ENCODE data around the gene B3GNT7.
"Not testable (repeated sequence)": the region's sequence is repeated elsewhere in the genome, so short reads cannot be mapped to it uniquely, and the experiment has no call there.

The B3GNT7 gene, protein sequence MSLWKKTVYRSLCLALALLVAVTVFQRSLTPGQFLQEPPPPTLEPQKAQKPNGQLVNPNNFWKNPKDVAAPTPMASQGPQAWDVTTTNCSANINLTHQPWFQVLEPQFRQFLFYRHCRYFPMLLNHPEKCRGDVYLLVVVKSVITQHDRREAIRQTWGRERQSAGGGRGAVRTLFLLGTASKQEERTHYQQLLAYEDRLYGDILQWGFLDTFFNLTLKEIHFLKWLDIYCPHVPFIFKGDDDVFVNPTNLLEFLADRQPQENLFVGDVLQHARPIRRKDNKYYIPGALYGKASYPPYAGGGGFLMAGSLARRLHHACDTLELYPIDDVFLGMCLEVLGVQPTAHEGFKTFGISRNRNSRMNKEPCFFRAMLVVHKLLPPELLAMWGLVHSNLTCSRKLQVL

DNA sequence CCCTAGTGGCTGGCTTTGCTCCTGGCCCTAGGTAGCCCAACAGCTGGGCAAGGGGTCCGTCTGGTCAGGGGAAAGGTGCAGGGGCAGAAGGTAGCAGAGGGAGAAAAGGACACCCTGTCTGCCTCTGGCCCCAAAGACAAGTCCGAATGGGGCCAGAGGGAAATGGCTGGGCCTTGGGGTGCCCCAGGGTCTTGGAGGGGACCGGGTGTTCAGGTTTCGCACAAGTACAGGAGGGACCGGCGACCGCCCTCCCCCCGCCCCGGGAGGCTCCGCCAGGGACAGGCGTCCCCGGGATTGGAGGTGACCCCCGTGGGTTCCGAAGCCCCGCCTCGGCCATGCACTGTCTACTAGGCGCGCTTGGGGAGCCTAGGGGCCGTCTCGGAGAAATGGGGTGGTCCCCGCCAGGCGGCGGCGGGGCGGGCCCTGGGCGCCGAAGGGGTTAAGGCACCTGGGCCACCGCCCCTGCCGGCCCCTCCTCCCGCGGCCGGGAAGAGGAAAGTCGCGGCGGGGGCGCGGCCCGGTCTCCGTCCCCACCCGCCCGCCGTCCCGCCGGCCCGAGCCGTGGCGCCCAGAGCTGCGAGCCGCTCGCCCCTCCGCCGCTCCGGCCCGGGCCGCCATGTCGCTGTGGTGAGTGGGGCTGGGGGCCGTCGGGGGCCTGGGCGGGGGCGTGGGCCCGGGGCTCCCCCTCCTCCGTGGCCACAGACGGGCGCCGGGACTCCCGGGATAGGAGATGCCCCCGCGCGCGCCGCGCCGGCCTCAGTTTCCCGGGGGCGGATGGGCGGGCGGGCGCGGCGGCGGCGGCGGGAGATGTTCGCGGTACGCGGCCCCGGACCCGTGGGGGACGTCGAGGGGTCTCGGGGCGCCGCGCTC, at the start of gene B3GNT7:
Gene B3GNT7 (plus strand): TSS at position 523 of the 870 bp plus-strand sequence. CDS start 94 bp downstream, at position 617.
- Histone ChIP-seq H3K36me3 (ENCODE audit: insufficient read depth, low read length) (no peaks in the 10 kb centered on the region), H3K4me3 (ENCODE audit: low read length) (no peak within 1 kb of the TSS), H3K27me3 (ENCODE audit: insufficient read depth, low read length) (peaks cover 36% of the 10 kb centered on the region), H3K4me1 (ENCODE audit: insufficient read depth, low read length) (peaks cover 9% of the 10 kb centered on the region), H2AFZ (ENCODE audit: low read depth, low read length) (no peak within 1 kb of the TSS), H3K9me3 (ENCODE audit: low read length) (peaks cover 6% of the 10 kb centered on the region)

DNA sequence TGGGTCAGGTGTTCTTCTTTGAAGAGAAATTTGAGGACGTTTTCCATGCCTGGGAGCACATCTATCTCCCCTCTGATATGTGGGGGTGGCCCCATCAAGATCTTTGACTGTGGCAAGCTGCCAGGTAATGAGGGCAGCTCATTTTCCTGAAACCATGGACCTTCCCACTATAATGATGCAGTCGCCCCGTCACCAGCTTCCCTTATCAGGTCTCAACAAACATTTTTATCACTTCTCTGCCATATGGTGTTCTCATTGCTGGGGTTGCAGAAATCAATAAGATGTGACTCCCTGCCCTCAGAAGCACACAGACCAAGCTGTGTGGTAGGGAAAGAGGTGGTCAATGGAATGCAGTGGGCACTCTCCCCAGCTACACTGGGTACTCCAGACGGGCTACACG, 48.4 kb upstream of the B3GNT7 start:
- Histone ChIP-seq H3K4me3 (ENCODE audit: low read length) (no peak overlapping the region), H3K9me3 (ENCODE audit: low read length) (peaks cover 4% of the 10 kb centered on the region), H3K4me1 (ENCODE audit: insufficient read depth, low read length) (peaks cover 6% of the 10 kb centered on the region), H3K27me3 (ENCODE audit: insufficient read depth, low read length) (no peaks in the 10 kb centered on the region), H3K36me3 (ENCODE audit: insufficient read depth, low read length) (peaks cover 13% of the 10 kb centered on the region), H2AFZ (ENCODE audit: low read depth, low read length) (no peak overlapping the region)

DNA sequence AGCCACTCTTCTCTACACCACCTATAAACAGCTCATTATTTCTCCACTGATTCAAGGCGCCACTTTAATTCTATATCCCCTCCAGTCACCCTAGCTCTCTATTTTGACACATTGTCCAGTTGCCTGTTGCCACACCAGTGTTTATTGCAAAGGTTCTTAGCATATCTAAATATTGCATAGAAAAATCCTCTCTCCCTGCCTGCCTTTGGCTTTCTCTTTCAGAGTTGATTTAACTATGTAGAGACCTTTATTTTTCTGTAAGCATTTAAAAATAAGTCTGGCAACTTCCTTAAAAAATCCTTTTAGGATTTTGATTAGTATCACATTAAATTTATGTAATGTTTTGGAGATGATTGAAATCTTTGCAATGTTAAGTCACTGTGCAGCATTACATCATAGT, 47.9 kb upstream of the B3GNT7 start:
- Histone ChIP-seq H3K4me1 (ENCODE audit: insufficient read depth, low read length) (peaks cover 6% of the 10 kb centered on the region), H3K4me3 (ENCODE audit: low read length) (no peak overlapping the region), H3K9me3 (ENCODE audit: low read length) (peaks cover 4% of the 10 kb centered on the region), H3K36me3 (ENCODE audit: insufficient read depth, low read length) (peaks cover 13% of the 10 kb centered on the region), H3K27me3 (ENCODE audit: insufficient read depth, low read length) (no peaks in the 10 kb centered on the region), H2AFZ (ENCODE audit: low read depth, low read length) (no peak overlapping the region)

DNA sequence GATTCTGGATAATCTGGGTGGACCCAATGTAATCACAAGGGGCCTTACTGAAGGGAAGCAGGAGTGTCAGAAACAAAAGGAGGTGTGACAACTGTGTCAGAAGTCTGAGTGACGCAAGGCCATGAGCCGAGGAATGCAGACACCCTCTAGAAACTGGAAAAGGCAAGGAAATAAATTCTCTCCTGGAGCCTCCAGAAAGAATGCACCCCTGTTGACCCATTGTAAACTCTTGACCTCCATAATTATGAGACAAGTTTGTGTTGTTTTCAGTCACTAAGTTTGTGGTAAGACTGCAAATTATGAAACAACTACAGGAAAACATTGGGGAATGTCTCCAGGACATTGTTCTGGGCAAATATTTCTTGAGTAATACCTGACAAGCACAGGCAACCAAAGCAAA, 47.3 kb upstream of the B3GNT7 start:
- H2AFZ ChIP-seq (ENCODE audit: low read depth, low read length), result no peak overlapping the region
- H3K36me3 ChIP-seq (ENCODE audit: insufficient read depth, low read length), result peaks cover 13% of the 10 kb centered on the region
- peaks cover 4% of the 10 kb centered on the region for H3K9me3 ChIP-seq (ENCODE audit: low read length)
- no peaks in the 10 kb centered on the region for H3K27me3 ChIP-seq (ENCODE audit: insufficient read depth, low read length)
- H3K4me3 ChIP-seq (ENCODE audit: low read length), result no peak overlapping the region
- H3K4me1 ChIP-seq (ENCODE audit: insufficient read depth, low read length), result peaks cover 6% of the 10 kb centered on the region

DNA sequence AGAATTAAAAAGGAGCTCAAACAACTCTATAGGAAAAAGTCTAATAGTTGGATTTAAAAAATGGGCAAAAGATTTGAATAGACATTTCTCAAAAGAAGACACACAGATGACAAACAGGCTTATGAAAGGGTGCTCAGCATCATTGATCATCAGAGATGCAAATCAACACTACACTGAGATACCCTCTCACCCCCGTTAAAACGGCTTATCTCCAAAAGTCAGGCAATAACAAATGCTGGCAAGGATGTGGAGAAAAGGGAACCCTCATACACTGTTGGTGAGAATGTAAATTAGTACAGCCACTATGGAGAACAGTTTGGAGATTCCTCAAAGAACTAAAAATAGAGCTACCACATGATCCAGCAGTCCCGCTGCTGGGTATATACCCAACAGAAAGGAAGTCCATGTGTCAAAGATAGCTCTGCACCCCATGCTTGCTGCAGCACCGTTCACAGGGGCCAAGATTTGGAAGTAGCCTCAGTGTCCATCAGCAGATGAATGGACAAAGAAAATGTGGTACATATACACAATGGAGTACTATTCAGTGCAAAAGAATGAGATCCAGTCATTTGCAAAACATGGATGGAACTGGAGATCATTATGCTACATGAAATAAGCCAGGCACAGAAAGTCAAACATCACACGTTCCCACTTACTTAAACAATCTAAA, 46.7 kb upstream of the B3GNT7 start:
- no peak overlapping the region for H3K4me3 ChIP-seq (ENCODE audit: low read length)
- H3K36me3 ChIP-seq (ENCODE audit: insufficient read depth, low read length), result peaks cover 13% of the 10 kb centered on the region
- peaks cover 4% of the 10 kb centered on the region for H3K9me3 ChIP-seq (ENCODE audit: low read length)
- H3K27me3 ChIP-seq (ENCODE audit: insufficient read depth, low read length), result no peaks in the 10 kb centered on the region
- H2AFZ ChIP-seq (ENCODE audit: low read depth, low read length), result no peak overlapping the region
- H3K4me1 ChIP-seq (ENCODE audit: insufficient read depth, low read length), result peaks cover 6% of the 10 kb centered on the region

- not testable (repeated sequence) for H3K27me3 ChIP-seq (ENCODE audit: insufficient read depth, low read length); H3K4me1 ChIP-seq (ENCODE audit: insufficient read depth, low read length); H3K4me3 ChIP-seq (ENCODE audit: low read length); H3K9me3 ChIP-seq (ENCODE audit: low read length); H2AFZ ChIP-seq (ENCODE audit: low read depth, low read length)
- peaks cover 13% of the 10 kb centered on the region for H3K36me3 ChIP-seq (ENCODE audit: insufficient read depth, low read length)
These were observed 46.2 kb upstream of the B3GNT7 start for GRCh38 chr2:231349374-231349735.

- peaks cover 6% of the 10 kb centered on the region for H3K4me1 ChIP-seq (ENCODE audit: insufficient read depth, low read length)
- no peak overlapping the region for H3K4me3 ChIP-seq (ENCODE audit: low read length)
- H3K27me3 ChIP-seq (ENCODE audit: insufficient read depth, low read length), result no peaks in the 10 kb centered on the region
- no peaks in the 10 kb centered on the region for H3K36me3 ChIP-seq (ENCODE audit: insufficient read depth, low read length)
- H3K9me3 ChIP-seq (ENCODE audit: low read length), result peaks cover 3% of the 10 kb centered on the region
- no peak overlapping the region for H2AFZ ChIP-seq (ENCODE audit: low read depth, low read length)
These were observed 43.9 kb upstream of the B3GNT7 start for GRCh38 chr2:231351648-231352047.

DNA sequence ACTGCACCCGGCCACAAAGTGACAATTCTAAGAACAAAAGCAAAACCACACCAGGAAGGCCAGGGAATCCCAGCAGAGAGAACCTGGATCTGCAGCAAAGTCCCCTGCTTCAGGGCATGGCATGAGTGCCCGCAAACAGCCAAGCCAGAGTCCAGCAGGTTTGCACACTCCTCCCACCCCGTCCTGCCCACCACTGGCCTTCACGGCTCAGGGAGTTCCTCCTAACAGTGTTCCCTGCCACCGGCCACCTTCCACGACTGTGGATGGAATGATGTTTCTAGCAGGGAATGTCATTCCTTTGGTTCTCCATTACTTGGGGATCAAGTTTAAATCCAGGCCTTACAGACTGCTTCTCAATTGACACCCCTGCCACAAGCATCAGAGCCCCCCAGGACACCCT, 42.0 kb upstream of the B3GNT7 start:
- H3K9me3 ChIP-seq (ENCODE audit: low read length), result no peaks in the 10 kb centered on the region
- H3K36me3 ChIP-seq (ENCODE audit: insufficient read depth, low read length), result no peaks in the 10 kb centered on the region
- H3K4me3 ChIP-seq (ENCODE audit: low read length), result no peak overlapping the region
- no peaks in the 10 kb centered on the region for H3K4me1 ChIP-seq (ENCODE audit: insufficient read depth, low read length)
- no peak overlapping the region for H2AFZ ChIP-seq (ENCODE audit: low read depth, low read length)
- H3K27me3 ChIP-seq (ENCODE audit: insufficient read depth, low read length), result no peaks in the 10 kb centered on the region

DNA sequence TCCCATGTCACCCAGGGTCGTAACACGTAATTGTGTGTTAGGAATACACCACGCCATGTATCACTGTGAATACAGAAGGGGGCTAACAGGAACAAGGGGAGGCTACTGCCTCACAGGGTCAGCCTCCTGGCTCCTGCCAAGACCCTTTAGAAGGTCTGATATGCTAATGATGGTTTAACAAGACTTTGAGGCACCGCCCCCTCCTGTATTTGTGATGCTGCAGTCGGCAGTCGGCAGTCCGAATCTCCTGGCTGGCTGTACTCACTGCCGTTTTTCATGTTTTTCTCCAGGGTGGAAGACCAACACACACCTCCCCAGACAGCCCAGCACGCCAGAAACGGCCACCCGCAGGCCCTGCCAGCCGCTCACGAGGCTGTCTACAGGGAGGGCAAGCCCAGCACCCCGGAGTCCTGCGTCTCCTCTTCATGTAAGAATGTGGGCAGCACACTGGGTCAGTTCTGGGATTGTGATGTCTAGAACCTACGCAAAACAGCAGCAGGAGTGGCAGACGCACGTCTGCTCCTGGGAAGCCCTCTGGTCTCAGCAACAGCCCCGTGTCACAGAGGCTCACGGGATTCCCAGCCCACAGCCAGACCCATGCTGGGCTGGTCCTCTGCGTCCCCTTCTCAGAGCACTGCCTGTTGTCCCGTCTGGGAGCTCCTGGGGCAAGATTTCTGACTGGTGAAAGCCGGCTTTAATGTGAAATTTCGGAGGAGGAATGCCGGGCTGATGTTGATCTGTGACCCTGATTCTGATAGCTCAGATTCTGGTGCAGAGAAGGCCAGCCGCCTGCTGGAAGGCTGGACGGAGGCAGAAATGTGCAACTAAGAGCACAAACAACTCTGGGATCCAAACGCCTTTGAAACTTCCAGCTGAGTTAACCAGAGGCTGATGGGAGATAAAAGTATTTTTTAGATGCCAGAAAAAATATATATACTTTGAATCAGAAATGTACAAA, 39.7 kb upstream of the B3GNT7 start:
- Histone ChIP-seq H3K36me3 (ENCODE audit: insufficient read depth, low read length) (peaks cover 2% of the 10 kb centered on the region), H2AFZ (ENCODE audit: low read depth, low read length) (no peak overlapping the region), H3K9me3 (ENCODE audit: low read length) (no peaks in the 10 kb centered on the region), H3K4me3 (ENCODE audit: low read length) (no peak overlapping the region), H3K4me1 (ENCODE audit: insufficient read depth, low read length) (no peaks in the 10 kb centered on the region), H3K27me3 (ENCODE audit: insufficient read depth, low read length) (no peaks in the 10 kb centered on the region)

- H2AFZ ChIP-seq (ENCODE audit: low read depth, low read length), result no peak overlapping the region
- no peak overlapping the region for H3K4me3 ChIP-seq (ENCODE audit: low read length)
- H3K36me3 ChIP-seq (ENCODE audit: insufficient read depth, low read length), result peaks cover 5% of the 10 kb centered on the region
- H3K4me1 ChIP-seq (ENCODE audit: insufficient read depth, low read length), result no peaks in the 10 kb centered on the region
- H3K27me3 ChIP-seq (ENCODE audit: insufficient read depth, low read length), result no peaks in the 10 kb centered on the region
- H3K9me3 ChIP-seq (ENCODE audit: low read length), result no peaks in the 10 kb centered on the region
These were observed 39.1 kb upstream of the B3GNT7 start for GRCh38 chr2:231356466-231356844.

DNA sequence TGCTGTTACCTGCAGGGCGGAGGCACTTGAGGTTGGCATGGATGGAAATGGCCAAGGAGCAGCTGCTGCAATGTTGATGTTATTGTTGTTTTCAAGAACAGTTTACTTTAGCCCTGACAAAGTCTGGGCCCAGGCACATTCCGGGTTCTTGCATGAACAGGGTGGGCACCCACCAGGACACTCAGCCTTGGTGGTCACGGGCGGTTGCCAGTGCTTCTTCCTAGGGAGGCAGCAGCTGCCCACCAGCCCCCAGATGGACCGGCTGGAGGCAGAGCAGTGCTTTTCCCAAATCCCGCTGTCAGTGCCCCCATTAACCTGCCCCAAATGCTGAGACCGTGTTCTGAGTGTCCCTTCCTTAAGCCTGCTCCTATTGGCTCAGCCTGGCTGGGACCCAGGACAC, 38.5 kb upstream of the B3GNT7 start:
- Histone ChIP-seq H3K27me3 (ENCODE audit: insufficient read depth, low read length) (no peaks in the 10 kb centered on the region), H2AFZ (ENCODE audit: low read depth, low read length) (no peak overlapping the region), H3K36me3 (ENCODE audit: insufficient read depth, low read length) (peaks cover 10% of the 10 kb centered on the region), H3K9me3 (ENCODE audit: low read length) (no peaks in the 10 kb centered on the region), H3K4me3 (ENCODE audit: low read length) (no peak overlapping the region), H3K4me1 (ENCODE audit: insufficient read depth, low read length) (no peaks in the 10 kb centered on the region)

DNA sequence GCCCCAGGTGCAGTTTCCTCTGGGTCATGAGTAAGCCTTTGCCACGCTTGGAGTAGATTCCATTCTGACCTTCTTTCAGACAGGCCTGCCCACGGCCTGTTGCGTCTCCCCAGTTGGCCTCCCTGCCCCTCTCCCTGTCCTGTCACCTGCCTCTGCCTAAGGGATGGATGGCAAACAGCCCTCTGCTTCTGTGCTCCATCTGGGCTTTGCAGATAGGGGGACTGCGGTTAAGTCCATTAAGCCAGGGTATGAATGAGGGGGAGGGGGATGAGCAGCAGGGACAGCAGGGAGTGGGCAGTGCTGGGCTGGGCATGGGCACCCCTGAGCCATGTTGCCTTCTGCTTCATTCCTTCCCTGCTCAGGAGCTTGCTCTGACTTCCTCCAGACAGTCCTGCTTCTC, 37.6 kb upstream of the B3GNT7 start:
- Histone ChIP-seq H3K4me1 (ENCODE audit: insufficient read depth, low read length) (no peaks in the 10 kb centered on the region), H3K36me3 (ENCODE audit: insufficient read depth, low read length) (peaks cover 12% of the 10 kb centered on the region)

More for the DNA sequence above, 37.6 kb upstream of the B3GNT7 start:
- Histone ChIP-seq H2AFZ (ENCODE audit: low read depth, low read length) (no peak overlapping the region), H3K9me3 (ENCODE audit: low read length) (no peaks in the 10 kb centered on the region), H3K27me3 (ENCODE audit: insufficient read depth, low read length) (no peaks in the 10 kb centered on the region), H3K4me3 (ENCODE audit: low read length) (no peak overlapping the region)

Data from neuron (in vitro differentiated cells).